ENCODE measurements around the gene DOCK11. TPM values are rescaled to one million over a fixed set of nuclear protein-coding genes. Genes with fewer than 3 reads are reported as not detected.

Gene DOCK11
- total and polyA plus RNA-seq, 2 of the 4 experiments (the other 2 are of a cell fraction) = 3.9 to 13.1 TPM

GRCh38 chrX:118513120-118513898 is 17.7 kb downstream of the DOCK11 start:
- H2BK15ac ChIP-seq (ENCODE audit: low read depth, low read length) = no peak overlapping the region
- no peak overlapping the region for H2BK20ac ChIP-seq (ENCODE audit: low read depth, low read length)
- no peak overlapping the region for H3K9ac ChIP-seq (ENCODE audit: low read depth, low read length)
- 59% methylated on average over 2 of the region's 6 CpGs; no CpG with 5 or more reads in 1 of the 2 experiments for WGBS, 2 experiments (ENCODE audit: extremely low coverage in 2 of 2, insufficient read length in 1 of 2)
- BruUV-seq (replicated peaks) = no TSS peak
- in situ Hi-C loops (cut with MboI; ENCODE audit: low sequenced_read_pairs) (no loop called here), intact Hi-C loops (cut with micrococcal nuclease) (no loop called here), dilution Hi-C loops (cut with HindIII; ENCODE audit: low sequenced_read_pairs, unreplicated experiment) (no loop called here)
- DNase-seq (no peak), ATAC-seq (ENCODE audit: low read depth) (no peak)
- H4K8ac ChIP-seq (ENCODE audit: low read depth in 2 of 2, low read length in 2 of 2) = no peak overlapping the region
- no peak overlapping the region for H3K4me3 ChIP-seq (ENCODE audit: insufficient read depth, low read depth, low read length)
- H3K4me1 ChIP-seq (ENCODE audit: control insufficient read depth, insufficient read depth, low read length) = no peaks in the 10 kb centered on the region
- H3K23ac ChIP-seq (ENCODE audit: low read depth, low read length) = no peak overlapping the region
- no peak overlapping the region for H4K91ac ChIP-seq (ENCODE audit: insufficient read depth, low read depth, low read length)
- H3K36me3 ChIP-seq (ENCODE audit: control insufficient read depth, insufficient read depth, low read length) = no peaks in the 10 kb centered on the region
- H3K9me3 ChIP-seq (ENCODE audit: control insufficient read depth, insufficient read depth, low read length) = peaks cover 5% of the 10 kb centered on the region; the same call in 1 of the 2 replicates
- H2AK9ac ChIP-seq (replicated peaks; ENCODE audit: low read depth, low read length, poor library complexity) = no peak overlapping the region
- no peak overlapping the region for H3K56ac ChIP-seq (ENCODE audit: extremely low read depth, insufficient read depth, low read length)
- ChIA-PET POLR2A (ENCODE audit: unreplicated experiment) (no interaction called here), CTCF (no interaction called here)
- H2AFZ ChIP-seq (replicated peaks; ENCODE audit: low read length, poor library complexity) = no peak overlapping the region
- TF ChIP-seq CEBPB (IDR thresholded peaks at IDR 0.05; ENCODE audit: low read depth, low read length) = no peak
- no peak for TF ChIP-seq MAZ (IDR thresholded peaks at IDR 0.05; ENCODE audit: borderline replicate concordance, low read depth, low read length)
- no peak for TF ChIP-seq CHD1 (IDR thresholded peaks at IDR 0.05; ENCODE audit: low read depth, low read length)
- TF ChIP-seq SMC3 (IDR thresholded peaks at IDR 0.05; ENCODE audit: low read depth, low read length) = no peak
- TF ChIP-seq, protein P1, sequence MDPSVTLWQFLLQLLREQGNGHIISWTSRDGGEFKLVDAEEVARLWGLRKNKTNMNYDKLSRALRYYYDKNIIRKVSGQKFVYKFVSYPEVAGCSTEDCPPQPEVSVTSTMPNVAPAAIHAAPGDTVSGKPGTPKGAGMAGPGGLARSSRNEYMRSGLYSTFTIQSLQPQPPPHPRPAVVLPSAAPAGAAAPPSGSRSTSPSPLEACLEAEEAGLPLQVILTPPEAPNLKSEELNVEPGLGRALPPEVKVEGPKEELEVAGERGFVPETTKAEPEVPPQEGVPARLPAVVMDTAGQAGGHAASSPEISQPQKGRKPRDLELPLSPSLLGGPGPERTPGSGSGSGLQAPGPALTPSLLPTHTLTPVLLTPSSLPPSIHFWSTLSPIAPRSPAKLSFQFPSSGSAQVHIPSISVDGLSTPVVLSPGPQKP (IDR thresholded peaks at IDR 0.05; ENCODE audit: borderline replicate concordance, low read depth, low read length) = no peak
- no peak for TF ChIP-seq FOS (IDR thresholded peaks at IDR 0.05; ENCODE audit: low read depth, low read length)
- TF ChIP-seq RFX5 (IDR thresholded peaks at IDR 0.05; ENCODE audit: low read depth, low read length) = no peak
- TF ChIP-seq RAD21 (IDR thresholded peaks at IDR 0.05; ENCODE audit: low read length) = no peak
- no peak for TF ChIP-seq CTCF (conservative IDR thresholded peaks at IDR 0.05; ENCODE audit: low read depth, low read length)
- TF ChIP-seq MAFK (IDR thresholded peaks at IDR 0.05; ENCODE audit: low read depth, low read length) = no peak
- TF ChIP-seq, protein P2, sequence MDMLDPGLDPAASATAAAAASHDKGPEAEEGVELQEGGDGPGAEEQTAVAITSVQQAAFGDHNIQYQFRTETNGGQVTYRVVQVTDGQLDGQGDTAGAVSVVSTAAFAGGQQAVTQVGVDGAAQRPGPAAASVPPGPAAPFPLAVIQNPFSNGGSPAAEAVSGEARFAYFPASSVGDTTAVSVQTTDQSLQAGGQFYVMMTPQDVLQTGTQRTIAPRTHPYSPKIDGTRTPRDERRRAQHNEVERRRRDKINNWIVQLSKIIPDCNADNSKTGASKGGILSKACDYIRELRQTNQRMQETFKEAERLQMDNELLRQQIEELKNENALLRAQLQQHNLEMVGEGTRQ (IDR thresholded peaks at IDR 0.05; ENCODE audit: low read depth, low read length) = no peak
- TF ChIP-seq RCOR1 (IDR thresholded peaks at IDR 0.05; ENCODE audit: insufficient replicate concordance, low read length) = no peak
- no peak overlapping the region for H2BK5ac ChIP-seq (ENCODE audit: low read depth, low read length, poor library complexity, severe bottlenecking)
- H3K27me3 ChIP-seq (ENCODE audit: control insufficient read depth, insufficient read depth, low read length) = no peaks in the 10 kb centered on the region
- H3K4me2 ChIP-seq (ENCODE audit: low read depth, low read length) = no peak overlapping the region
- H2BK120ac ChIP-seq (ENCODE audit: low read depth, low read length) = no peak overlapping the region
- H3K27ac ChIP-seq (ENCODE audit: insufficient read depth, low read length) = no peak overlapping the region
- H4K5ac ChIP-seq (ENCODE audit: low read depth, low read length) = no peak overlapping the region
- H3K79me1 ChIP-seq (ENCODE audit: low read depth in 1 of 2, low read length in 2 of 2) = 0 out of 4 replicates have a peak, but pooled peaks cover 1 to 8% of the 10 kb centered on the region in 2 experiments
- no peak overlapping the region for H3K18ac ChIP-seq (ENCODE audit: low read depth, low read length)
- no peaks in the 10 kb centered on the region; the same call in 1 of the 2 replicates for H4K20me1 ChIP-seq (ENCODE audit: insufficient read depth, low read length)
- H2AK5ac ChIP-seq (ENCODE audit: low read depth, low read length) = no peak overlapping the region
- no peak overlapping the region; the same call in 1 of the 2 replicates for H3K4ac ChIP-seq (ENCODE audit: low read depth, low read length)
- H3K9me1 ChIP-seq (ENCODE audit: insufficient read depth, low read length) = no peaks in the 10 kb centered on the region; the same call in 1 of the 2 replicates
- 0 out of 2 replicates have a peak overlapping the region, but pooled peaks have one; percentile 41 for H3K14ac ChIP-seq (replicated peaks; ENCODE audit: low read depth, low read length)
